Keratinocyte (primary cell): ENCODE results near the gene MRC2.

Experiments used
- EZH2 ChIP-seq: IDR thresholded peaks from one replicate; pipeline ENCODE4 v1.6.1; 2012; ENCODE audit warnings: inconsistent platforms, mild to moderate bottlenecking, low read length, moderate library complexity
- TF ChIP-seq, protein P1 (sequence below), 3 experiments: IDR thresholded peaks in 1 of 3; conservative IDR thresholded peaks in 1 of 3; optimal IDR thresholded peaks in 1 of 3; 2 replicates in 2 of 3; 3 replicates in 1 of 3; pipeline versions ENCODE3 to v1.5.1; 2011; ENCODE audit warnings: low read length in 3 of 3, mild to moderate bottlenecking in 3 of 3, moderate library complexity in 2 of 3, control low read depth in 1 of 3, inconsistent platforms in 1 of 3; ENCODE audit not compliant: insufficient read depth in 2 of 3; ENCODE audit errors: extremely low read depth in 1 of 3

DNA sequence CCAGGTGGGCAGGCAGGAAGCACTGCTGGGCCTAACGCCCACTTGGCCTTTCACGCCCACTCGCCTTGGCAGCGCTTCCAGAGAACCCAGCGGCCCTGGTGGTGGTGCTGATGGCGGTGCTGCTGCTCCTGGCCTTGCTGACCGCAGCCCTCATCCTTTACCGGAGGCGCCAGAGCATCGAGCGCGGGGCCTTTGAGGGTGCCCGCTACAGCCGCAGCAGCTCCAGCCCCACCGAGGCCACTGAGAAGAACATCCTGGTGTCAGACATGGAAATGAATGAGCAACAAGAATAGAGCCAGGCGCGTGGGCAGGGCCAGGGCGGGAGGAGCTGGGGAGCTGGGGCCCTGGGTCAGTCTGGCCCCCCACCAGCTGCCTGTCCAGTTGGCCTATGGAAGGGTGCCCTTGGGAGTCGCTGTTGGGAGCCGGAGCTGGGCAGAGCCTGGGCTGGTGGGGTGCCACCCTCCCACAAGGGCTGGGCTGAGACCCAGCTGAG is 64.7 kb downstream of the MRC2 start:
- TF ChIP-seq, protein P1, sequence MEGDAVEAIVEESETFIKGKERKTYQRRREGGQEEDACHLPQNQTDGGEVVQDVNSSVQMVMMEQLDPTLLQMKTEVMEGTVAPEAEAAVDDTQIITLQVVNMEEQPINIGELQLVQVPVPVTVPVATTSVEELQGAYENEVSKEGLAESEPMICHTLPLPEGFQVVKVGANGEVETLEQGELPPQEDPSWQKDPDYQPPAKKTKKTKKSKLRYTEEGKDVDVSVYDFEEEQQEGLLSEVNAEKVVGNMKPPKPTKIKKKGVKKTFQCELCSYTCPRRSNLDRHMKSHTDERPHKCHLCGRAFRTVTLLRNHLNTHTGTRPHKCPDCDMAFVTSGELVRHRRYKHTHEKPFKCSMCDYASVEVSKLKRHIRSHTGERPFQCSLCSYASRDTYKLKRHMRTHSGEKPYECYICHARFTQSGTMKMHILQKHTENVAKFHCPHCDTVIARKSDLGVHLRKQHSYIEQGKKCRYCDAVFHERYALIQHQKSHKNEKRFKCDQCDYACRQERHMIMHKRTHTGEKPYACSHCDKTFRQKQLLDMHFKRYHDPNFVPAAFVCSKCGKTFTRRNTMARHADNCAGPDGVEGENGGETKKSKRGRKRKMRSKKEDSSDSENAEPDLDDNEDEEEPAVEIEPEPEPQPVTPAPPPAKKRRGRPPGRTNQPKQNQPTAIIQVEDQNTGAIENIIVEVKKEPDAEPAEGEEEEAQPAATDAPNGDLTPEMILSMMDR (optimal IDR thresholded peaks at IDR 0.05 in 1 of 3, IDR thresholded peaks at IDR 0.05 in 1 of 3, conservative IDR thresholded peaks at IDR 0.05 in 1 of 3; ENCODE audit: extremely low read depth in 1 of 3, insufficient read depth in 2 of 3, low read length in 3 of 3), result no peak
- no peak for TF ChIP-seq EZH2
